ENCODE results near the gene SPOUT1. TPM values are rescaled to one million over a fixed set of nuclear protein-coding genes. Genes with fewer than 3 reads are reported as not detected.
"Not testable (repeated sequence)": the region's sequence is repeated elsewhere in the genome, so short reads cannot be mapped to it uniquely, and the experiment has no call there.

Gene SPOUT1
- total RNA-seq, 2 experiments from 2014 or later, result 60.5 to 75.0 TPM

DNA sequence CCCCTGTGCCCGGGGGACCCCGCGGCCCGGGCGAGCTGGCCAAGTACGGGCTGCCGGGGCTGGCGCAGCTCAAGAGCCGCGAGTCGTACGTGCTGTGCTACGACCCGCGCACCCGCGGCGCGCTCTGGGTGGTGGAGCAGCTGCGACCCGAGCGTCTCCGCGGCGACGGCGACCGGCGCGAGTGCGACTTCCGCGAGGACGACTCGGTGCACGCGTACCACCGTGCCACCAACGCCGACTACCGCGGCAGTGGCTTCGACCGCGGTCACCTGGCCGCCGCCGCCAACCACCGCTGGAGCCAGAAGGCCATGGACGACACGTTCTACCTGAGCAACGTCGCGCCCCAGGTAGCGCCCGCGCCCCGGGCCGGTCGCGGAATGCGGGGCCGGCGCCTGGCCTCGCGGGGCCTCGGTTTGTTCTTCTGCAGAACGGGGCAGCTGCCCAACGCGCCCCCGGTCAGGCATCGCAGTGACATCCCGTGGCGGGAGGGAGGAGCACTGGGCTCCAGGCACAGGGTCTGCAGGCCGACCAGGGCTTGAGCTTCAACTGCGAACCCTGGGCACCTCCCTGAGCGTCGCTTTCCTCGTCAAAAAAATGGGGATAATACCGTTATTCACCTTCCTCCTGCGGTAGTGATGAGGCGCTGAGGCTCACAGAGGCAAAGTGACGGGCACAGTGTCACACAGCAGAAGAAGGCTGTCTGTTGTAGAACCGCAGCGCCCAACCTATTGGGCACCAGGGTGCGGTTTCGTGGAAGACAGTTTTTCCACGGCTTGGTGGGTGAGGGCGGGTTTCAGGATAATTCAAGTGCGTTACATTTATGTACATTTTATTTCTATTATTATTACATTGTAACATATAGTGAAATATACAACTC, 10.5 kb downstream of the SPOUT1 start:
- peak overlapping the region; percentile 73 for H3K4me3 Mint-ChIP-seq
- peaks cover 8% of the 10 kb centered on the region for H3K36me3 Mint-ChIP-seq (ENCODE audit: low read depth)
- peak; percentile 32 for DNase-seq
- H3K27ac Mint-ChIP-seq, result peak overlapping the region; percentile 13
- ChIA-PET POLR2A (interaction anchor here (0.6 to 3.1 kb wide), 2 partner anchors 11 to 24 kb away, joined by 5 to 12 read pairs; partner anchors contain the start of gene SPOUT1), CTCF (interaction anchor here (0.5 to 3.9 kb wide), 43 partner anchors 8 to 908 kb away, joined by 3 to 29 read pairs (median 4); partner anchors contain the start of genes DOLK, NUP188, SET and SPOUT1)
- peaks cover 24% of the 10 kb centered on the region for H3K4me1 Mint-ChIP-seq
- H3K9me3 Mint-ChIP-seq, result no peaks in the 10 kb centered on the region
- no peaks in the 10 kb centered on the region for H3K27me3 Mint-ChIP-seq

DNA sequence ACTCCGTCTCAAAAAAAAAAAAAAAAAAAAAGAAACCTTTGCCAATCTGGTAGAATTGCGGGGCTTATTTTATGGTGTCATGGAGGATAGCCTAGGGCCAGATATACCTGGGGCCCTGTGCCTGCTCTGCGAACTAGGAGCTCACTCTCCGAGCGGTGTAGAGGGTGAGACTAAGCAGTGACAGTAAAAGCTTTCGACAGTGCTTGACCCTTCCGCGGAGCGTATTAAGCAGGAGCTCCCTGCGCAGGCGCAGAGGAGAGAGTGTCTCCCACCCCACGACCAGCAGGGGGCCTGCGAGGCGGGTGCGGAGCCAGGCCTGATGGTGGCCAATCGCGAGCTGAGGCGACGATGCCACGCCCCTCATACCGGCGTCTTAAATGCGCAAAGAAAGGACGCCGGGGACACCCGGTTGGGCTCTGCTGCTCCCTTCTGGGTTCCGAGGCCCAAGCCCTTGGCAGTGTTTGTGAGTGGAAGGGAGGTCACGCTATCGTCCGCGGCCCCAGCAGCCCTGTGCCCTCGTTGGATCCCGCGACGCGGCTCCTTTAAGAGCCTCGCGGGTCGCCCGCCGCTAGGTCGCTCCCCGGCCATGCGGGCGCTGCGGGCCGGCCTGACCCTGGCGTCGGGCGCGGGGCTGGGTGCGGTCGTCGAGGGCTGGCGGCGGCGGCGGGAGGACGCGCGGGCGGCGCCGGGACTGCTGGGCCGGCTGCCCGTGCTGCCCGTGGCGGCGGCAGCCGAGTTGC, 11.3 kb downstream of the SPOUT1 start, which contains the start of gene ENDOG:
TSS of gene ENDOG (plus strand) at position 402 of the 740 bp plus-strand sequence. CDS start at position 587, 185 bp downstream.
- peak within 1 kb of the TSS; percentile 89 for H3K27ac Mint-ChIP-seq
- peak within 1 kb of the TSS; percentile 84 for H3K4me3 Mint-ChIP-seq
- H3K27me3 Mint-ChIP-seq, result no peaks in the 10 kb centered on the region
- CTCF ChIA-PET, result interaction anchor here (0.5 to 3.9 kb wide), 55 partner anchors 9 to 908 kb away, joined by 3 to 29 read pairs (median 4); partner anchors contain the start of genes DOLK, NUP188, SET and SPOUT1
- H3K4me1 Mint-ChIP-seq, result peaks cover 24% of the 10 kb centered on the region
- POLR2A ChIA-PET, result interaction anchor here (0.6 to 3.1 kb wide), 2 partner anchors 8 to 11 kb away, joined by 4 to 12 read pairs; partner anchors contain the start of gene SPOUT1
- peaks cover 8% of the 10 kb centered on the region for H3K36me3 Mint-ChIP-seq (ENCODE audit: low read depth)
- peak; percentile 97 for DNase-seq
- H3K9me3 Mint-ChIP-seq, result no peaks in the 10 kb centered on the region

DNA sequence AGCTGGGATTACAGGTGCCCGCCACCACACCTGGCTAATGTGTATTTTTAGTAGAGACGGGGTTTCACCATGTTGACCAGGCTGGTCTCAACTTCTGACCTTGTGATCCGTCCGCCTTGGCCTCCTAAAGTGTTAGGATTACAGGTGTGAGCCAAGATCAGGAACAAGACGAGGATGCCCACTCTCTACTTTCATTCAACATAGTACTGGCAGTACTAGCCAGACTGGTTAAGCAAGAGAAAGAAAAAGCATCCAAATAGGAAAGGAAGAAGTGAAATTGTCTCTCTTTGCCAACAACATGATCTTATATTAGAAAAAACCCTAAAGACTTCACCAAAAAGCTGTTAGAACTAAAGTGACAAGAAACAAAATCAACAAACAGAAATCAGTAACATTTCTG, 18.7 kb downstream of the SPOUT1 start:
- POLR2A ChIA-PET, result no interaction called here
- H3K4me3 Mint-ChIP-seq, result no peak overlapping the region
- H3K36me3 Mint-ChIP-seq (ENCODE audit: low read depth), result peaks cover 3% of the 10 kb centered on the region
- DNase-seq, result no peak
- no peaks in the 10 kb centered on the region for H3K9me3 Mint-ChIP-seq
- no peak overlapping the region for H3K27ac Mint-ChIP-seq
- no peaks in the 10 kb centered on the region for H3K27me3 Mint-ChIP-seq
- H3K4me1 Mint-ChIP-seq, result no peaks in the 10 kb centered on the region
- CTCF ChIA-PET, result interaction anchor here (0.6 to 1.3 kb wide), 2 partner anchors 17 to 251 kb away, joined by 3 to 6 read pairs; no protein-coding TSS in a partner anchor

DNA sequence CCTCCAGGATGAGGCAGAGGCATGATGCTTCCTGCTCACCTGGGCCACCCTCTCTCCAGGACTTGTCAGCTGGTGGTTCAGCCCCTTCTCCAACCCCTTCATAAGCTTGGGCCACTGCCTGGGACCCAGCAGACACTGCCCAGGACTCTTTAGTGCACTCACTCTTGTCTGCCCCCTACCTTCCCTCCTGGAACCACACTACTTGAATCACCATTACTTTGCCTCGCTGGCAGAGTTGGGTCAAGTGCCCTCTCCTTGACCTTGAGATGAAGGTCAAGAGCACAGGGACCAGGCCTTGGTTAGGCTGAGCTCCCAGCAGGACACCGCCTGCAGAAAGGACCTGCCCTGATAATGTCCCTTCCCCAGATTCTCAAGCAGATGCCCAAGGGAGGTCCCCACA, 19.8 kb downstream of the SPOUT1 start:
- H3K4me1 Mint-ChIP-seq, result no peaks in the 10 kb centered on the region
- no peaks in the 10 kb centered on the region for H3K27me3 Mint-ChIP-seq
- peaks cover 3% of the 10 kb centered on the region for H3K36me3 Mint-ChIP-seq (ENCODE audit: low read depth)
- ChIA-PET POLR2A (interaction anchor here (0.7 kb wide), 1 partner anchor 9 kb away, joined by 4 read pairs; the partner anchor contains the start of gene ENDOG), CTCF (interaction anchor here (1.3 to 2.4 kb wide), 2 partner anchors 9 to 18 kb away, joined by 6 to 23 read pairs; partner anchors contain the start of gene ENDOG)
- no peaks in the 10 kb centered on the region for H3K9me3 Mint-ChIP-seq
- H3K27ac Mint-ChIP-seq, result no peak overlapping the region
- H3K4me3 Mint-ChIP-seq, result no peak overlapping the region
- no peak for DNase-seq

DNA sequence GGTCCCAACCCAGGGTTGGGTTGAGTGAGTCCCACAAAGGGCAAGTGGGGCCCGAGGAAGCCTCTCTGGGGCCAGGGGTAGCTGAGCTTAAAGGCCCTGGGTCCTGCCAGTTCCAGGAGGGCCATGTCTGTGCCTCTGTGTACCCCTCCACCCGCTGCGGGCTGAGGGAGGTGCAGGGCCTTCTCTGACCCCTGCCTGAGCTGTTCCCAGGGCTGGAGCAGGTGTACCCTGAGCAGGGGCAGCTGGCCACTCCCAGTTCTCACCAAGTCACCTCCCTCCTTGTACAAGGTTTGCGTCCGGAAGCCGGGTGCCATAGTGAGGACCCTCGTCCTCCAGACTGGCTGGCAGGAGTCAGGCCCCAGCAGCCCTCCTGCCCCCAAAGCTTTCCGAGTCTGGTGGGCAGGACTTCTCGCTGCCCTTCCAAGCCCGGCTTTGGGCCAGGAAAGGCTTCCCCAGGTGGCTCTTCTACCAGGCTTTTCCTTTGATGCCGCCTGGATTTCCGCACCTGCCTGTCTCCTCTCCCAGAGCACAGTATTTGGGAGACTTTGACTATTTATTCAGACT, 20.5 kb downstream of the SPOUT1 start:
- Mint-ChIP-seq H3K4me1 (no peaks in the 10 kb centered on the region), H3K27me3 (no peaks in the 10 kb centered on the region), H3K36me3 (ENCODE audit: low read depth) (peaks cover 3% of the 10 kb centered on the region), H3K9me3 (no peaks in the 10 kb centered on the region), H3K27ac (no peak overlapping the region), H3K4me3 (no peak overlapping the region)
- CTCF ChIA-PET, result interaction anchor here (0.7 to 2.4 kb wide), 3 partner anchors 10 to 125 kb away, joined by 3 to 23 read pairs (median 3); partner anchors contain the start of gene ENDOG
- POLR2A ChIA-PET, result no interaction called here
- DNase-seq, result no peak

DNA sequence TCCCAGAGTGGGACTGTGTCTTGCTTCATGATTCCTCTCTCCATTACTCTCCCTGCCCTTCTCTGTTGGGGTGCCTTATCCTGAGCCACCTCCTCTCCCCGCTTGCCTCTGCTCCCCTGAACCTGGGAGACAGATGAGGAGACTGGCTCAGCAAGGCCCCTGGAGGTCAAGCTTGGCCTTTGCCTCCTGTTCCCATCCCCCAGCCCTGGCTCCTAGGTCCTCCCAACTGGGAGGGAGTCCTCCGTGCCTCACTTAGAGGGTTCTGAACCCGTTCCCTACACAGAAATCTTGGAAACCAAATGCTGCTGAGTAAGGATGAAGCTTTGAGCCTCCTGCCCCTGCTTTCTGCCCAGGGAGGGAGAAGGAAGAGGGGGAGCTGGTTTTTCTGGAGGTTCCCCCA, 21.1 kb downstream of the SPOUT1 start:
- ChIA-PET CTCF (interaction anchor here (0.7 to 2.4 kb wide), 3 partner anchors 10 to 124 kb away, joined by 3 to 23 read pairs (median 3); partner anchors contain the start of gene ENDOG), POLR2A (no interaction called here)
- peak overlapping the region; percentile 62 for H3K27ac Mint-ChIP-seq
- H3K4me1 Mint-ChIP-seq, result no peaks in the 10 kb centered on the region
- H3K27me3 Mint-ChIP-seq, result no peaks in the 10 kb centered on the region
- H3K9me3 Mint-ChIP-seq, result no peaks in the 10 kb centered on the region
- no peak for DNase-seq
- H3K36me3 Mint-ChIP-seq (ENCODE audit: low read depth), result peaks cover 5% of the 10 kb centered on the region
- H3K4me3 Mint-ChIP-seq, result no peak overlapping the region

DNA sequence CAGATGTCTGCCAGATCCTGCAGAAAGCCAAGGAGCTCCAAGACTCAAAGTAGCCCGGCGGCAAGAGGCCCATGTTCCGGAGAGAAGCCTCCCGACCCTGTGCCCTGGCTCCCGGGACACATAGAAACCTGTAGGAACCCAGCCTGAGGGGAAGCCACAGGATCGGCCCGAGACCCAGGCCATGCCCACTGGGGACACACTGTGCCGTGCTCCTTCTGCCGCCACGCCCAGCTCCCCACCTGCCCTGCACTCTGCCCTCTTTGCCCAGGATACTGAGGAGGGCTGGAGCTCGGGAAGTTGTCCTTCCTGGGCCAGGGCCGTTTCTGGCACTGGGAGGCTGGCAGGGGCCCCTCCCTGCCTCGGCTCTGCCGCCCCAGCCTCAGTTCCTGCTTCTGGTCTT, 21.8 kb downstream of the SPOUT1 start:
- ChIA-PET POLR2A (no interaction called here), CTCF (interaction anchor here (4.4 kb wide), 1 partner anchor 10 kb away, joined by 29 read pairs; the partner anchor contains the start of gene ENDOG)
- H3K36me3 Mint-ChIP-seq (ENCODE audit: low read depth), result peaks cover 7% of the 10 kb centered on the region
- no peaks in the 10 kb centered on the region for H3K27me3 Mint-ChIP-seq
- no peaks in the 10 kb centered on the region for H3K9me3 Mint-ChIP-seq
- H3K4me1 Mint-ChIP-seq, result no peaks in the 10 kb centered on the region
- H3K27ac Mint-ChIP-seq, result no peak overlapping the region
- no peak overlapping the region for H3K4me3 Mint-ChIP-seq
- no peak for DNase-seq

DNA sequence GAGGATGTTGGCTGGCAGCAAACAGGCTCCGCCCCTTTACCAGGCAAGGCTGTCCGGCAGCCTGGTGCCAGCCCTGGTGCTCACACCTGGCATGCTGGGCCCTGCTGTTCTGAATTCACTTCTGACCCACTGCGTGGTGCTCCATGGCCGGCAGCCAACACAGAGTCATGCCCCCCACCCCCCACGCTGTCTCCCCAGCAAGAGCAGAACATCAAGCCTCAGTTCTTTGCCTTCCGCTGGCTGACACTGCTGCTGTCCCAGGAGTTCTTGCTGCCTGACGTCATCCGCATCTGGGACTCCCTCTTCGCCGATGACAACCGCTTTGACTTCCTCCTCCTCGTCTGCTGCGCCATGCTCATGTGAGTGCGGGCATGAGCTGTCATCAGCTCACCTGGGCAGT, 23.9 kb downstream of the SPOUT1 start:
- no peaks in the 10 kb centered on the region for H3K4me1 Mint-ChIP-seq
- H3K4me3 Mint-ChIP-seq, result no peak overlapping the region
- POLR2A ChIA-PET, result no interaction called here
- H3K27ac Mint-ChIP-seq, result no peak overlapping the region
- no peaks in the 10 kb centered on the region for H3K27me3 Mint-ChIP-seq
- H3K36me3 Mint-ChIP-seq (ENCODE audit: low read depth), result peaks cover 11% of the 10 kb centered on the region
- H3K9me3 Mint-ChIP-seq, result no peaks in the 10 kb centered on the region
- no peak for DNase-seq
- CTCF ChIA-PET, result interaction anchor here (1.3 to 4.4 kb wide), 2 partner anchors 9 to 12 kb away, joined by 3 to 29 read pairs; partner anchors contain the start of gene ENDOG

DNA sequence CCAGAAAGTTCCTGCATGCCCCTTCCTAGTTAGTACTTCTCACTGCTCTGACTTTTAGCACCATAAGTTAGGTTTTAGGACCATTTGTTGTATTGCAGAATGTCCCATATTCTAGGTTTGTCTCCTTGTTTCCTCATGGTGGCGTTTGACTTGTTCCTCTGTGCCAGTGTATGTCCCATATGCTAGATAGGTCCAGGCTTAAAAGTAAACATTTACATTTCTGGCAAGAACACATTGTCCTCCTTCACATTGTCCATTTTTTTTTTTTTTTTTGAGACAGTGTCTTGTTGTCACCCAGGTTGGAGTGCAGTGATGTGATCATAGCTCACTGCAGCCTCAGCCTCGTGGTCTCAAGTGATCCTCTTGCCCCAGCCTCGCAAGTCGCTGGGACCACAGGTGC, 27.1 kb downstream of the SPOUT1 start:
- peaks cover 17% of the 10 kb centered on the region for H3K36me3 Mint-ChIP-seq (ENCODE audit: low read depth)
- no peaks in the 10 kb centered on the region for H3K4me1 Mint-ChIP-seq
- no peak overlapping the region for H3K27ac Mint-ChIP-seq
- no peak for DNase-seq
- no peaks in the 10 kb centered on the region for H3K9me3 Mint-ChIP-seq
- CTCF ChIA-PET, result interaction anchor here (0.9 to 1.4 kb wide), 2 partner anchors 16 to 156 kb away, joined by 3 to 6 read pairs; partner anchors contain the start of gene ENDOG
- H3K27me3 Mint-ChIP-seq, result no peaks in the 10 kb centered on the region
- H3K4me3 Mint-ChIP-seq, result no peak overlapping the region
- POLR2A ChIA-PET, result interaction anchor here (0.6 kb wide), 1 partner anchor 13 kb away, joined by 3 read pairs; no protein-coding TSS in a partner anchor

DNA sequence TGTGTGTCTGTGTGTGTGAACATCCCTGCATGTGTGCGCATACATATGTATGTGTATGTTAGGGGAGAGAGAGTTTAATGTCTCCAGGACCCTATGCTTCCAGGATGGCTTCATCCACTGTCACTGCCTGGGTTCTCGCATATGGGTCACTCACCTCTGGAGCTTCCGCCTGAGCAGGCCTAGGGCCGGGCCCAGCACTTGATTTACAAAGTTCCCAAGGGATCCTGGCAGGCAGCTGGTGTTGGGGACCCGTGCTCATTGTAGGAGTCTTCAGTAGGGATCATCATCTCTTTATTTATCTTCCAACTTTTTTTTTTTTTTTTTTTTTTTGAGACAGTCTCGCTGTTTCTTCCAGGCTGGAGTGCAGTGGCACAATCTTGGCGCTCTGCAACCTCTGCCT, 29.5 kb downstream of the SPOUT1 start:
- no peak overlapping the region for H3K4me3 Mint-ChIP-seq
- no peaks in the 10 kb centered on the region for H3K9me3 Mint-ChIP-seq
- ChIA-PET POLR2A (no interaction called here), CTCF (interaction anchor here (0.6 to 4.0 kb wide), 6 partner anchors 13 to 607 kb away, joined by 3 to 14 read pairs (median 3); partner anchors contain the start of gene ENDOG)
- DNase-seq, result no peak
- H3K27me3 Mint-ChIP-seq, result no peaks in the 10 kb centered on the region
- no peaks in the 10 kb centered on the region for H3K4me1 Mint-ChIP-seq
- peaks cover 20% of the 10 kb centered on the region for H3K36me3 Mint-ChIP-seq (ENCODE audit: low read depth)
- no peak overlapping the region for H3K27ac Mint-ChIP-seq

DNA sequence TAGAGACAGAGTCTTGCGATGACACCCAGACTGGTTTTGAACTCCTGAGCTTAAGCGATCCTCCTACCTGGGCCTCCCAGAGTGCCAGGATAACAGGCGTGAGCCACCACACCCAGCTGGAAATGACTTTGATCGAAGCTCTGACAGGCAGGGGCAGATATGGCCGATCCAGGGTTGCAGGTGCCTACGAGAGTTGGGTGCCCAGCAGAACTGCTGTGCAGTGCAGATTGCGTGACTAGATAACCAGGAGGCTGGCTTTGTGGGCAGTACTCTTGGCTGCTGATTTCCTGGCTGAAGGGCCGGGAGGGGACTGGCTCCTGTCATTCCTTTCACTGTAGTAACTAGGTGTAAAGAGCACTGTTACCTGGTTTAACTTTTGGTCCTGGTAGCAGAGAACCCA, 30.7 kb downstream of the SPOUT1 start:
- POLR2A ChIA-PET, result no interaction called here
- H3K9me3 Mint-ChIP-seq, result no peaks in the 10 kb centered on the region
- no peak overlapping the region for H3K4me3 Mint-ChIP-seq
- DNase-seq, result no peak
- H3K4me1 Mint-ChIP-seq, result no peaks in the 10 kb centered on the region
- CTCF ChIA-PET, result interaction anchor here (0.8 to 4.0 kb wide), 3 partner anchors 10 to 19 kb away, joined by 3 to 14 read pairs (median 3); partner anchors contain the start of gene ENDOG
- no peak overlapping the region for H3K27ac Mint-ChIP-seq
- H3K27me3 Mint-ChIP-seq, result no peaks in the 10 kb centered on the region
- H3K36me3 Mint-ChIP-seq (ENCODE audit: low read depth), result peaks cover 20% of the 10 kb centered on the region

DNA sequence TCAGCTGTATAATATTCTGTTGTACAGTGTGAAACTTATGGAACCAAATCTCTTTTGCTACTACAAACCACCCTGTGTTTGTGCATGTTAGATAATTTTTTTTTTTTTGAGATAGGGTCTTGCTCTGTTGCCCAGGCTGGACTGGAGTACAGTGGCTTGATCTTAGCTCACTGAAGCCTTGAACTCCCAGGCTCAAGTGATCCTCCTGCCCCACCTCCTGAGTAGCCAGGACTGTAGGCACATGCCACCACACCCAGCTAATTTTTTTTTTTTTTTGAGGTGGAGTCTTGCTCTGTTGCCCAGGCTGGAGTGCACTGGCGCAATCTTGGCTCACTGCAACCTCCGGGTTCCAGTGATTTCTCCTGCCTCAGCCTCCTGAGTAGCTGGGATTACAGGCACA, 34.6 kb downstream of the SPOUT1 start:
- H3K9me3 Mint-ChIP-seq, H3K27me3 Mint-ChIP-seq, H3K4me1 Mint-ChIP-seq, H3K4me3 Mint-ChIP-seq, DNase-seq: not testable (repeated sequence)
- CTCF ChIA-PET, result interaction anchor here (1.6 to 2.8 kb wide), 2 partner anchors 23 to 133 kb away, joined by 5 to 6 read pairs; partner anchors contain the start of gene ENDOG
- POLR2A ChIA-PET, result interaction anchor here (0.6 to 0.7 kb wide), 3 partner anchors 25 to 439 kb away, joined by 4 to 8 read pairs (median 5); no protein-coding TSS in a partner anchor
- Mint-ChIP-seq H3K36me3 (ENCODE audit: low read depth) (peaks cover 23% of the 10 kb centered on the region), H3K27ac (peak overlapping the region; percentile 19)

Data from activated CD4-positive, alpha-beta T cell treated with anti-CD3 and anti-CD28 coated beads, Interleukin-2, amount 10 ng/mL, durations not matched to agents 7 days and 5 days (primary cell).